ENCODE measurements around the gene EHD1. TPM values are rescaled to one million over a fixed set of nuclear protein-coding genes. Genes with fewer than 3 reads are reported as not detected.
A peak's percentile ranks its signal among the peaks of the same experiment; 100 is the strongest.

The EHD1 gene
- total and polyA plus RNA-seq, 2 of the 4 experiments (the other 2 are of a cell fraction) = 107 to 209 TPM

DNA sequence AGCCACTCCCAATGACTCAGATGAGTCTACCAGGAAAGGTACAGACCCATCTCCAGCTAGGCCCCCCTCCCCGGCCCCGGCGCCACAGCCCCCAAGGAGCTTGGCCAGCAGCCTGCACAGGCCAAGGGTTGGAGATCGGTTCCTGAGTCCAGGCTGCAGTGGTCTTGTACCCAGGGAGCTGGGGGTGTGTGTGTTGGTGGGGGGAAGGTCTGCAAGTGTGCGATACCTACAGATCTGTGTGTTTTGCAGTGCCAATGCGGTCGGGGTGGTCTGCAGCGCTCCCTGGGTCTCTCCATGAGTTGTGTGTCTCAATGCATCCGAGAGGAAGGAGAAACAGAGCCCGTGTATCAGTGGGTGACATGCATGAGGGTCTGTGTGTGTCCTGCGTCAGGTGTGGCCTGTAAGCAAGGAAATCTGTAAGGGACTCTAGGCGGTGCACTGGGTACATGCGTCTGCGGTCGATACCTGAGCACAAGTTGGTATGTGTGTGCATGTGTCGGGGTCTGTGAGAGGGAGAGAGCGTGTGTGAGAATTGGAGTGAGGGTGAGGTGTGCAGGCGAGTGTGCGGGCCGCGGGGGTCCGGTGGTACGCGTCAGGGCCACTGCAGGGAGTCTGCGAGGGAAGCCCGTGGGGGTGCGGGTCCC lies 34.6 kb downstream of the EHD1 start:
- no peak overlapping the region for H2BK5ac ChIP-seq (ENCODE audit: low read depth, low read length, poor library complexity, severe bottlenecking)
- H2AFZ ChIP-seq (replicated peaks; ENCODE audit: low read length, poor library complexity) = peak overlapping the region; percentile 87
- H3K4me1 ChIP-seq (ENCODE audit: control insufficient read depth, insufficient read depth, low read length) = peaks cover 8% of the 10 kb centered on the region
- H4K20me1 ChIP-seq (ENCODE audit: insufficient read depth, low read length) = no peaks in the 10 kb centered on the region
- no peak for DNase-seq
- no peak overlapping the region for H4K91ac ChIP-seq (ENCODE audit: insufficient read depth, low read depth, low read length)
- no peak overlapping the region for H2BK20ac ChIP-seq (ENCODE audit: low read depth, low read length)
- in situ Hi-C loops (cut with MboI; ENCODE audit: low sequenced_read_pairs) (loop anchor here (10.0 kb wide), 1 partner anchor 161 kb away; no protein-coding TSS in a partner anchor), intact Hi-C loops (cut with micrococcal nuclease) (no loop called here), dilution Hi-C loops (cut with HindIII; ENCODE audit: low sequenced_read_pairs, unreplicated experiment) (no loop called here)
- no peak overlapping the region for H4K5ac ChIP-seq (ENCODE audit: low read depth, low read length)
- no peak overlapping the region for H3K14ac ChIP-seq (replicated peaks; ENCODE audit: low read depth, low read length)
- H2BK120ac ChIP-seq (ENCODE audit: low read depth, low read length) = no peak overlapping the region
- BruUV-seq (replicated peaks) = no TSS peak
- TF ChIP-seq, protein P1, sequence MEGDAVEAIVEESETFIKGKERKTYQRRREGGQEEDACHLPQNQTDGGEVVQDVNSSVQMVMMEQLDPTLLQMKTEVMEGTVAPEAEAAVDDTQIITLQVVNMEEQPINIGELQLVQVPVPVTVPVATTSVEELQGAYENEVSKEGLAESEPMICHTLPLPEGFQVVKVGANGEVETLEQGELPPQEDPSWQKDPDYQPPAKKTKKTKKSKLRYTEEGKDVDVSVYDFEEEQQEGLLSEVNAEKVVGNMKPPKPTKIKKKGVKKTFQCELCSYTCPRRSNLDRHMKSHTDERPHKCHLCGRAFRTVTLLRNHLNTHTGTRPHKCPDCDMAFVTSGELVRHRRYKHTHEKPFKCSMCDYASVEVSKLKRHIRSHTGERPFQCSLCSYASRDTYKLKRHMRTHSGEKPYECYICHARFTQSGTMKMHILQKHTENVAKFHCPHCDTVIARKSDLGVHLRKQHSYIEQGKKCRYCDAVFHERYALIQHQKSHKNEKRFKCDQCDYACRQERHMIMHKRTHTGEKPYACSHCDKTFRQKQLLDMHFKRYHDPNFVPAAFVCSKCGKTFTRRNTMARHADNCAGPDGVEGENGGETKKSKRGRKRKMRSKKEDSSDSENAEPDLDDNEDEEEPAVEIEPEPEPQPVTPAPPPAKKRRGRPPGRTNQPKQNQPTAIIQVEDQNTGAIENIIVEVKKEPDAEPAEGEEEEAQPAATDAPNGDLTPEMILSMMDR (conservative IDR thresholded peaks at IDR 0.05; ENCODE audit: low read depth, low read length) = no peak
- TF ChIP-seq BHLHE40 (IDR thresholded peaks at IDR 0.05; ENCODE audit: low read depth, low read length) = no peak
- TF ChIP-seq RAD21 (IDR thresholded peaks at IDR 0.05; ENCODE audit: low read length) = no peak
- no peak for TF ChIP-seq NFE2L2 (IDR thresholded peaks at IDR 0.05; ENCODE audit: low read depth, low read length)
- TF ChIP-seq, protein P2, sequence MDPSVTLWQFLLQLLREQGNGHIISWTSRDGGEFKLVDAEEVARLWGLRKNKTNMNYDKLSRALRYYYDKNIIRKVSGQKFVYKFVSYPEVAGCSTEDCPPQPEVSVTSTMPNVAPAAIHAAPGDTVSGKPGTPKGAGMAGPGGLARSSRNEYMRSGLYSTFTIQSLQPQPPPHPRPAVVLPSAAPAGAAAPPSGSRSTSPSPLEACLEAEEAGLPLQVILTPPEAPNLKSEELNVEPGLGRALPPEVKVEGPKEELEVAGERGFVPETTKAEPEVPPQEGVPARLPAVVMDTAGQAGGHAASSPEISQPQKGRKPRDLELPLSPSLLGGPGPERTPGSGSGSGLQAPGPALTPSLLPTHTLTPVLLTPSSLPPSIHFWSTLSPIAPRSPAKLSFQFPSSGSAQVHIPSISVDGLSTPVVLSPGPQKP (IDR thresholded peaks at IDR 0.05; ENCODE audit: borderline replicate concordance, low read depth, low read length) = no peak
- H2AK9ac ChIP-seq (replicated peaks; ENCODE audit: low read depth, low read length, poor library complexity) = peak overlapping the region; percentile 68
- H3K18ac ChIP-seq (ENCODE audit: low read depth, low read length) = no peak overlapping the region
- no peak for ATAC-seq (ENCODE audit: low read depth)
- no peaks in the 10 kb centered on the region for H3K9me1 ChIP-seq (ENCODE audit: insufficient read depth, low read length)
- H3K23ac ChIP-seq (ENCODE audit: low read depth, low read length) = no peak overlapping the region
- H3K4me3 ChIP-seq (ENCODE audit: insufficient read depth, low read depth, low read length) = no peak overlapping the region
- no peak overlapping the region; the same call in 1 of the 2 replicates for H2AK5ac ChIP-seq (ENCODE audit: low read depth, low read length)
- peaks cover 0 to 7% of the 10 kb centered on the region in 2 experiments; a peak in 1 of 4 replicates for H3K79me1 ChIP-seq (ENCODE audit: low read depth in 1 of 2, low read length in 2 of 2)
- no peak overlapping the region for H3K4me2 ChIP-seq (ENCODE audit: low read depth, low read length)
- ChIA-PET CTCF (interaction anchor here (0.6 to 1.1 kb wide), 5 partner anchors 9 to 169 kb away, joined by 3 to 6 read pairs (median 3); no protein-coding TSS in a partner anchor), POLR2A (ENCODE audit: unreplicated experiment) (no interaction called here)
- H3K56ac ChIP-seq (ENCODE audit: extremely low read depth, insufficient read depth, low read length) = no peak overlapping the region
- H3K4ac ChIP-seq (ENCODE audit: low read depth, low read length) = no peak overlapping the region
- H4K8ac ChIP-seq (ENCODE audit: low read depth in 2 of 2, low read length in 2 of 2) = no peak overlapping the region; a peak in 1 of 4 replicates
- H2BK15ac ChIP-seq (ENCODE audit: low read depth, low read length) = no peak overlapping the region
- no peak overlapping the region for H3K27ac ChIP-seq (ENCODE audit: insufficient read depth, low read length)
- H3K9me3 ChIP-seq (ENCODE audit: control insufficient read depth, insufficient read depth, low read length) = no peaks in the 10 kb centered on the region
- no peaks in the 10 kb centered on the region for H3K27me3 ChIP-seq (ENCODE audit: control insufficient read depth, insufficient read depth, low read length)
- H3K36me3 ChIP-seq (ENCODE audit: control insufficient read depth, insufficient read depth, low read length) = no peaks in the 10 kb centered on the region
- H3K9ac ChIP-seq (ENCODE audit: low read depth, low read length) = no peak overlapping the region
- 63% methylated on average over 19 of the region's 27 CpGs; no CpG with 5 or more reads in 1 of the 2 experiments for WGBS, 2 experiments (ENCODE audit: extremely low coverage in 2 of 2, insufficient read length in 1 of 2)

Measured in IMR-90 (cell line).